OCI-LY7 (cell line): ENCODE measurements around the gene CYP3A7.

Experiments
- CTCF ChIP-seq: fragments of 200-600 bp; sonication (generic); conservative IDR thresholded peaks from 2 replicates; pipeline ENCODE4 v1.5.1; 2014; ENCODE audit warnings: mild to moderate bottlenecking, antibody characterized with exemption, low read length, moderate library complexity, mixed read lengths
- EZH2phosphoT487 ChIP-seq: fragments of 200-600 bp; sonication (generic); IDR thresholded peaks from 2 replicates; pipeline ENCODE4 v1.6.1; 2018; ENCODE audit warnings: low read depth, borderline replicate concordance, mild to moderate bottlenecking, mixed run types, antibody characterized with exemption, low read length, moderate library complexity, mixed read lengths

- TF ChIP-seq CTCF (no peak), EZH2phosphoT487 (no peak)
These were observed 27.8 kb upstream of the CYP3A7 start for GRCh38 chr7:99762680-99763327.
